HG02970 (cell line): ENCODE data around the gene UNC13D.
"Not testable (repeated sequence)": the region's sequence is repeated elsewhere in the genome, so short reads cannot be mapped to it uniquely, and the experiment has no call there.

Source experiments
- ATAC-seq: cut with Tn5 transposase; IDR thresholded peaks from one replicate; pipeline ENCODE4 v1.9.1; 2021; ENCODE audit warnings: mild to moderate bottlenecking, moderate library complexity, moderate number of reproducible peaks; ENCODE audit not compliant: unreplicated experiment, low FRiP score

The UNC13D gene

DNA sequence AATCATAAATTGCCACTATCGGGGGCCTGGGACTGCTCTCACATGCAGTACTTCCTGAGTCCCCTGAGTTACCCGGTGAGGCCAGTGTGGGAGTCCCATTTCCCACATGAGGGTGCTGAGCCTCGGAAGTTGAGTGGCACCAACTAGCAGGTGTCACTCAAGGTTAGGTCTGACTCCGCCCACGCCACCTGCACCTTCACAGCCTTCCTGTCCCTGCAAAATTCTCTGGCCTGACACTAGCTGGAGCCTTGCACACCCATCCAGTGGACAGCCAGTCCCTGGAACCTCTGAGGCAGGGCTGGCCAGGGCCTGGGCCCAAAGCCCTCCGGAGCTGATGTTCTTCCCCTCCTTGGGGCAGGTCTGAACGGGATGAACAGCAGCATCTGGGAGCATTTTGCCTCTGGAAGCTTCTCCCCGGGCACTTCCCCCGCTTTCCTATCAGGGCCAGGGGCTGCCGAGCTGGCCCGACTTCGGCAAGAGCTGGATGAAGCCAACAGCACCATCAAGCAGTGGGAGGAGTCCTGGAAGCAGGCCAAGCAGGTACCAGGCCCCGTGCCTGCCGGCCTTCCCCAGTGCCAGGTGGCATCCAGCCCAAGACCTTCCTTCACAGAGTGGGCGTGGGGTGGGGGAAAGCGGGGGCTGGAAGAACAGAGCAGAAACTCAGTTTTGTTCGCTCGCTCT lies 21.9 kb downstream of the UNC13D start:
- ATAC-seq = no peak

DNA sequence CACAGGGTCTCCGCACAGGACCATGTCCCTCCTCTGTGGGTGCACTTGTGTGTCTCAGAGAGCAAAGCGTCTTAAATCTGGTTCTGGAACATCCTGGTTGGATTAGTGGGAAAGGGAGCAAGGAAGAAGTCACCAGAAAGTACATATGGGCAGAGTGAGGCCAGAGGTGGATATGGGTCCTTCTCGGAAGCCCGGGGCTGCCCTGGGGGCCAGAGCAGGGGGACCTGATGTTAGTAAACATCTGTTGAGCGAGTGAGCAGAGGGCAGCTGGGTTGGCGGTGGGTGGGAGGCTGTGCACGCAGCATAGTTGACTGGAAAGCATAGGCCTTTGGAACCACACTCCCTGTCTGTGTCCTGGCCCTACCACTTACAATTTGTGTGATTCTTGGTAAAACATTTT lies 22.7 kb downstream of the UNC13D start:
- no peak for ATAC-seq

- no peak for ATAC-seq
Observed at GRCh38 chr17:75820094-75821080, 23.8 kb downstream of the UNC13D start.

GRCh38 chr17:75819678-75820077 lies 24.5 kb downstream of the UNC13D start:
- no peak for ATAC-seq

GRCh38 chr17:75819116-75819515 lies 25.1 kb downstream of the UNC13D start:
- ATAC-seq = no peak

GRCh38 chr17:75818326-75818885 lies 25.8 kb downstream of the UNC13D start:
- ATAC-seq = no peak

- ATAC-seq = no peak
Observed at GRCh38 chr17:75817571-75817970, 26.6 kb downstream of the UNC13D start.

GRCh38 chr17:75816693-75817092 lies 27.5 kb downstream of the UNC13D start:
- no peak for ATAC-seq

- no peak for ATAC-seq
Observed at GRCh38 chr17:75815399-75815798, 28.8 kb downstream of the UNC13D start.

DNA sequence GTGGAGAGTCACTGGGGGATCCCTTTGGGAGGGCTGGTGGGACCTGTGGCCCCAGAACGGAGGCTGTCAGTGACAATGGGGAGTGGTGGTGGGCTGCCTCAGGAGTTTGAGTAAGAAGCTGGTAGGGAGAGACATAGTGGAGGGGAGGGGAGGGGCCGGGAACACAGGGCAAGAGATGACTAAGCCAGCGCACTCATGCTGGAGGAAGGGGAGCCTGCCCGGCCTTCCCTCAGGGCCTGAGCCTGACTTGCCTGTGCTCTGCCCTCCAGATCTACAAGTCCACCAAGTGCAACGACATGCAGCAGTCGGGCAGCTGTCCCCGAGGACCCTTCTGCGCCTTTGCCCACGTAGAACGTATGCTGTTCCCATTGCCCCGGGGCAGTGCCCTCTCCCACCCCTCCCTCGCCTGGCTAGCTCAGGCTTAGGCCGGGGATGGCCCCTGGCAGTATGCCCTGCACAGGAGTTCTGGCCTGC lies 29.3 kb downstream of the UNC13D start:
- no peak for ATAC-seq

GRCh38 chr17:75814021-75814395 lies 30.2 kb downstream of the UNC13D start:
- ATAC-seq = no peak

- no peak for ATAC-seq
Observed at GRCh38 chr17:75813081-75814020, 30.9 kb downstream of the UNC13D start.

DNA sequence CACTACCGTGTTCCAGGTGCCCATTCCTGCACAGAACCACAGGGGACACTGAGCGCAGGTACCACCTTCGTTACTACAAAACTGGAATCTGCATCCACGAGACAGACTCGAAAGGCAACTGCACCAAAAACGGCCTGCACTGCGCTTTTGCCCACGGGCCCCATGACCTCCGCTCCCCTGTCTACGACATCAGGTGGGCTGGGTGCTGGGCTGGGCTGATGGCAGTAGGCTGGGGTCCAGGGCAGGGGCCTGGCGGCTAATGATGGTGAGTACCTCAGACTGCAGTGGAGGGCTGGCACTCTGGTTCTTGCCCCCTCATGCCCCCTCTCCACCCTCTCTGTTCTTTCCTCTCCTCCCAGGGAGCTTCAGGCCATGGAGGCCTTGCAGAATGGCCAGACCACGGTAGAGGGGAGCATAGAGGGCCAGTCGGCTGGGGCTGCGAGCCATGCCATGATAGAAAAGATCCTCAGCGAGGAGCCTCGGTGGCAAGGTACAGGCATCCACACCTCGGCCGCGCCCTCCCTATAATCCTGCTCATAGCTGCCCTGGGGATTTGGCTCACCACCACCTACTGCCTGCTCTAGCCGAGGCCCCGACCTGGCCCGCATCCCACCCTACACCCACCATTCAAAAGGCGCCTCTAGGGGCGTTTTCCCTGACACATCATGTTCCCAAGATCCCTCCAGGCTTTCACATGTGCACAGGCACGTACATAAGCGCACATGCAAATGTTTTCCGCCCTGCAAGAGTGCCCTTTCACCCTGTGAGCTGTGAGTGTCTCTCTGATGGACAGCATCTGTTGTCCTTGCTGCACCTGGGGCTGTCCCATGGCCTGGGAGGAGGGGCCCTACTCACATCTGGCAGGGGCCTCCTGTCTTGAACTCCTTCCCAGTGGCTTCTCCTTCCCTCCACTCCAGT lies 31.8 kb downstream of the UNC13D start:
- ATAC-seq = no peak

DNA sequence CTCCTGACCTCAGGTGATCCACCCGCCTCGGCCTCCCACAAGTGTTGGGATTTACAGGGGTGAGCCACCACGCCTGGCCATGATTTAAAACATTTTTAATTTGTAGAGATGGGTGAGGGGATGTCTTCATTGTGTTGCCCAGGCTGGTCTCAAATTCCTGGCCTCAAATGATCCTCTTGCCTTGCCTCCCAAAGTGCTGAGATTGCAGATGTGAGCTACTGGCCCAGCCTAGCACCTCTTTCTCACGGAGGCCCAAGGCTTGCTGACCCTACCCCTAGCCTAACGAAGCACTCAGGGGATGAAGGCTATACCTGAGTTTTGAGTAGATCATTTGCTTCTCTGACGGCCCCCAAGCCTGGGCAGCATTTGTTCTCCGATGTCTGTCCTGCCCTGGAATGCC lies 33.0 kb downstream of the UNC13D start:
- no peak for ATAC-seq

- not testable (repeated sequence) for ATAC-seq
Observed at GRCh38 chr17:75810756-75811155, 33.4 kb downstream of the UNC13D start.

DNA sequence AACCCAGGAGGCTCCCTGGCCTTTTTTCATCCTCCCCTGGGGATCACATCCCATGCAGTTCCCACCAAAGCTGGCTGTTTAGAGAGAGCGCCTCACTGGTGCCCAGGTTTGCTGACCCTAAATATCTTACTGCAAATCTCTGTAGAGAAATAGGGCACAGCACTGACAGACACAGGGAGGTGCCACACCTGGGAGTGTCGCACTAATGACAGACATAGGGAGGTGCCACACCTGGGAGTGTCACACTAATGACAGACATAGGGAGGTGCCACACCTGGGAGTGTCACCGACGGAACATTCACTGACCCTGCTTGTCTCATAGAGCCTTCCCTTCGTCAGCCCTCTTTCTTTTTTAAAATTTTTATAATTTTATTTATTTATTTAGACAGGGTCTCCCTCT lies 34.0 kb downstream of the UNC13D start:
- ATAC-seq = no peak

DNA sequence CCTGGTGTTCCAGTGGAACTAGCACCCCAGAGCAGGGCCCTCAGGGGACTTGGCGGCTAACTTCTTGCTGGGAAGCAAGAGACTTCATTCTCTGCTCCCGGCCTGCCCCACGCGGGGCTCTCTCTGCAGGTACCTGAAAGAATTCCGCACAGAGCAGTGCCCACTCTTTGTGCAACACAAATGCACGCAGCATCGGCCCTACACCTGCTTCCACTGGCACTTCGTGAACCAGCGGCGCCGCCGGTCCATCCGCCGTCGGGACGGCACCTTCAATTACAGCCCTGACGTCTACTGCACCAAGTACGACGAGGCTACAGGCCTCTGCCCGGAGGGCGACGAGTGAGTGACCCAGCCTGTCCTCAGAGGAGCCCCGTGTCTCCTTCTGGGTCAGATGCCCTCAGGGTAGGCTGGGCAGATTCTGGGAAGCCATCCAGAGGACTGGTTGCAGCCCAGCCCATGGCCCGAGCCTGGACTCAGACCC lies 34.5 kb downstream of the UNC13D start:
- no peak for ATAC-seq

GRCh38 chr17:75808905-75809621 lies 35.1 kb downstream of the UNC13D start:
- peak; percentile 49 for ATAC-seq
